Suprapubic skin (tissue), 4 donors: ENCODE data around the gene ZNF408. TPM values are rescaled to one million over a fixed set of nuclear protein-coding genes. Genes with fewer than 3 reads are reported as not detected.
A peak's percentile ranks its signal among the peaks of the same experiment; 100 is the strongest.

Source experiments
- DNase-seq, 2 donors: peaks; one replicate each; pipeline ENCODE4 v3.0.0-alpha.2; 2019; ENCODE audit warnings: low spot score in 2 of 2
- H3K27ac ChIP-seq: fragments of 200-600 bp; sonication (generic); one replicate; pipeline ENCODE4 v1.5.1; 2019
- H3K27me3 ChIP-seq: fragments of 200-600 bp; sonication (generic); one replicate; pipeline ENCODE4 v1.5.1; 2019
- H3K36me3 ChIP-seq: fragments of 200-600 bp; sonication (generic); one replicate; pipeline ENCODE4 v1.5.1; 2019
- H3K4me1 ChIP-seq: fragments of 200-600 bp; sonication (generic); one replicate; pipeline ENCODE4 v1.5.1; 2019
- H3K4me3 ChIP-seq: fragments of 200-600 bp; sonication (generic); one replicate; pipeline ENCODE4 v1.5.1; 2019; ENCODE audit warnings: mild to moderate bottlenecking
- H3K9me3 ChIP-seq: fragments of 200-600 bp; sonication (generic); one replicate; pipeline ENCODE4 v1.5.1; 2019
- EP300 ChIP-seq: sonication (generic); formaldehyde crosslinking; IDR thresholded peaks from one replicate; pipeline ENCODE4 v1.6.1; 2017; ENCODE audit warnings: antibody characterized with exemption
- POLR2A ChIP-seq, 2 donors: fragments of 450-650 bp; IDR thresholded peaks; one replicate each; pipeline ENCODE4 v1.6.1; 2017; ENCODE audit warnings: antibody characterized with exemption in 2 of 2, mild to moderate bottlenecking in 2 of 2, moderate library complexity in 2 of 2
- POLR2AphosphoS5 ChIP-seq, 3 donors: sonication (generic); formaldehyde crosslinking; IDR thresholded peaks; one replicate each; pipeline ENCODE4 v1.6.1; 2017; ENCODE audit warnings: antibody characterized with exemption in 3 of 3
- WGBS: methylation state at CpG from one replicate; pipeline ENCODE4 v1.1.5; 2018; 5-methylcytosine and 5-hydroxymethylcytosine counted together
- total RNA-seq, 4 donors: library from RNA; depleted of rRNA; stranded (reverse); fragments of >200 nt; gene quantifications; one replicate each; pipeline ENCODE4 v1.1.0, GENCODE V29; 2016
- TF ChIP-seq, protein P1 (sequence below), 2 donors: fragments of 200-600 bp in 1 of 2; fragments of 450-650 bp in 1 of 2; sonication (generic) in 1 of 2; IDR thresholded peaks; one replicate each; pipeline ENCODE4 v1.5.1; 2016 to 2019; ENCODE audit warnings: antibody characterized with exemption in 2 of 2, mild to moderate bottlenecking in 1 of 2, moderate library complexity in 1 of 2

Gene ZNF408
- total RNA-seq, 4 donors from 2014 or later, result 11.6 to 25.6 (median 13.7) TPM

DNA sequence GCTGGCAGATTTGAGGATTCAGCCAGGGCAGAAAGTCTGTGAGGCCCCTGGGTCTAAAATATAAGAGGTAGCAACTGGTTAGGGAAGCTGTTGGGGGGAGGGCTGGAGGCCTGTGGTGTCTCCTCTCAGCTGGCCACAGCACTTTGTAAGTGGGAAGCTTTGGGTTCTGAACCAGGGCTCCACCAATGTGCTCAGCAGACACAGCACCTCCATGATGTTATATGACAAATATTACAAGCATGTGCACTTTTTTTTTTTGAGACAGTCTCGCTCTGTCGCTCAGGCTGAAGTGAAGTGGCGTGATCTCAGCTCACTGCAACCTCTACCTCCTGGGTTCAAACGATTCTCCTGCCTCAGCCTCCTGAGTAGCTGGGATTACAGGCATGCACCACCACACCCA lies 8.4 kb upstream of the ZNF408 start:
- Histone ChIP-seq H3K36me3 (peaks cover 69% of the 10 kb centered on the region), H3K4me3 (no peak overlapping the region), H3K27me3 (no peaks in the 10 kb centered on the region), H3K4me1 (peaks cover 45% of the 10 kb centered on the region), H3K27ac (no peak overlapping the region), H3K9me3 (no peaks in the 10 kb centered on the region)
- no peak for DNase-seq
- 78% methylated on average over 4 of the region's 4 CpGs for WGBS
- TF ChIP-seq POLR2AphosphoS5 (IDR thresholded peaks at IDR 0.05) (no peak), EP300 (no peak), POLR2A (IDR thresholded peaks at IDR 0.05) (no peak)
- TF ChIP-seq, protein P1, sequence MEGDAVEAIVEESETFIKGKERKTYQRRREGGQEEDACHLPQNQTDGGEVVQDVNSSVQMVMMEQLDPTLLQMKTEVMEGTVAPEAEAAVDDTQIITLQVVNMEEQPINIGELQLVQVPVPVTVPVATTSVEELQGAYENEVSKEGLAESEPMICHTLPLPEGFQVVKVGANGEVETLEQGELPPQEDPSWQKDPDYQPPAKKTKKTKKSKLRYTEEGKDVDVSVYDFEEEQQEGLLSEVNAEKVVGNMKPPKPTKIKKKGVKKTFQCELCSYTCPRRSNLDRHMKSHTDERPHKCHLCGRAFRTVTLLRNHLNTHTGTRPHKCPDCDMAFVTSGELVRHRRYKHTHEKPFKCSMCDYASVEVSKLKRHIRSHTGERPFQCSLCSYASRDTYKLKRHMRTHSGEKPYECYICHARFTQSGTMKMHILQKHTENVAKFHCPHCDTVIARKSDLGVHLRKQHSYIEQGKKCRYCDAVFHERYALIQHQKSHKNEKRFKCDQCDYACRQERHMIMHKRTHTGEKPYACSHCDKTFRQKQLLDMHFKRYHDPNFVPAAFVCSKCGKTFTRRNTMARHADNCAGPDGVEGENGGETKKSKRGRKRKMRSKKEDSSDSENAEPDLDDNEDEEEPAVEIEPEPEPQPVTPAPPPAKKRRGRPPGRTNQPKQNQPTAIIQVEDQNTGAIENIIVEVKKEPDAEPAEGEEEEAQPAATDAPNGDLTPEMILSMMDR (IDR thresholded peaks at IDR 0.05), result no peak

GRCh38 chr11:46693597-46694012 lies 7.2 kb upstream of the ZNF408 start:
- no peaks in the 10 kb centered on the region for H3K9me3 ChIP-seq
- WGBS, result 45% methylated on average over 2 of the region's 2 CpGs
- DNase-seq, result no peak
- no peak overlapping the region for H3K4me3 ChIP-seq
- peaks cover 48% of the 10 kb centered on the region for H3K4me1 ChIP-seq
- peak overlapping the region; percentile 70 for H3K27ac ChIP-seq
- TF ChIP-seq EP300, result no peak
- peaks cover 60% of the 10 kb centered on the region for H3K36me3 ChIP-seq
- no peaks in the 10 kb centered on the region for H3K27me3 ChIP-seq

- TF ChIP-seq, protein P1 (IDR thresholded peaks at IDR 0.05), result no peak
- peak in 1 of 2 donors; percentile 9 for TF ChIP-seq POLR2A (IDR thresholded peaks at IDR 0.05)
- Histone ChIP-seq H3K9me3 (no peaks in the 10 kb centered on the region), H3K27me3 (no peaks in the 10 kb centered on the region), H3K4me1 (peaks cover 52% of the 10 kb centered on the region), H3K36me3 (peaks cover 59% of the 10 kb centered on the region), H3K4me3 (no peak overlapping the region), H3K27ac (peak overlapping the region; percentile 70)
- DNase-seq, result no peak
- 64% methylated on average over 6 of the region's 6 CpGs for WGBS
Measured at GRCh38 chr11:46694072-46694471, 6.8 kb upstream of the ZNF408 start.

DNA sequence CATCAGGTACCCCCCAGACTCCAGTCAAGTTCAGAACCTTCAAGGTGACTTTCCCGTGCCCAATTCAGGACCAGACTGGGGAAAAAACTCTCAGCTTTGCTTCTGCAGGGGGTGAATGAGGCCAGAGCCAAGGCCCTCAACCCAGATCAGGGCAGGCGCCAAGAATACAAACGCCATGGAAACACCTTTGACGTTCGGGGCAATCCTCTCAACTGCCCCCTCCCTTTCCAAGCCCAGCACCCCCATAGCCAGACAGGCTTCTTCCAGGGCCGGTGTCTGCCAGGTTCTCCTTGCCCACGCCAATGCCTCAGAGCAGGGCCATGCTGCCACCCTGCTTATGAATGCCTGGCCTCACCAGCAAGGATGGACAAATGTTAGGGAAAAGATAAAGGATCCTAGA lies 6.2 kb upstream of the ZNF408 start:
- H3K4me1 ChIP-seq, result peaks cover 58% of the 10 kb centered on the region
- WGBS, result 90% methylated on average over 7 of the region's 7 CpGs
- H3K36me3 ChIP-seq, result peaks cover 59% of the 10 kb centered on the region
- H3K4me3 ChIP-seq, result no peak overlapping the region
- H3K9me3 ChIP-seq, result no peaks in the 10 kb centered on the region
- H3K27ac ChIP-seq, result peak overlapping the region; percentile 70
- no peaks in the 10 kb centered on the region for H3K27me3 ChIP-seq
- no peak for DNase-seq
- TF ChIP-seq POLR2AphosphoS5 (IDR thresholded peaks at IDR 0.05) (no peak), EP300 (no peak), POLR2A (IDR thresholded peaks at IDR 0.05) (no peak)
- TF ChIP-seq, protein P1 (IDR thresholded peaks at IDR 0.05), result no peak

- Histone ChIP-seq H3K4me3 (no peak overlapping the region), H3K27me3 (no peaks in the 10 kb centered on the region), H3K36me3 (peaks cover 51% of the 10 kb centered on the region), H3K9me3 (no peaks in the 10 kb centered on the region), H3K4me1 (peaks cover 62% of the 10 kb centered on the region), H3K27ac (peak overlapping the region; percentile 70)
- 61% methylated on average over 6 of the region's 12 CpGs for WGBS
- no peak for DNase-seq
- TF ChIP-seq, protein P1 (IDR thresholded peaks at IDR 0.05), result no peak
- TF ChIP-seq EP300 (no peak), POLR2A (IDR thresholded peaks at IDR 0.05) (no peak), POLR2AphosphoS5 (IDR thresholded peaks at IDR 0.05) (no peak)
Measured at GRCh38 chr11:46695345-46696211, 5.3 kb upstream of the ZNF408 start.
